Vagina (tissue), 2 donors: ENCODE data around the gene TNNT2. TPM values are rescaled to one million over a fixed set of nuclear protein-coding genes. Genes with fewer than 3 reads are reported as not detected.

Experiments used
- DNase-seq, 2 donors: peaks; one replicate each; pipeline ENCODE4 v3.0.0-alpha.2; 2017; ENCODE audit errors: extremely low spot score in 2 of 2
- H3K27ac ChIP-seq: fragments of 200-600 bp; sonication (generic); one replicate; pipeline ENCODE4 v1.5.1; 2019
- H3K27me3 ChIP-seq: fragments of 200-600 bp; sonication (generic); one replicate; pipeline ENCODE4 v1.5.1; 2019
- H3K36me3 ChIP-seq, 2 donors: fragments of 200-600 bp; sonication (generic); one replicate each; pipeline ENCODE4 v1.5.1; 2017 to 2019
- H3K4me1 ChIP-seq: fragments of 200-600 bp; sonication (generic); one replicate; pipeline ENCODE4 v1.5.1; 2019
- H3K4me3 ChIP-seq, 2 donors: fragments of 200-600 bp; sonication (generic); 1 replicate in 1 of 2; 2 replicates in 1 of 2; pipeline ENCODE4 v1.5.1; 2016 to 2019
- H3K9me3 ChIP-seq: fragments of 200-600 bp; sonication (generic); one replicate; pipeline ENCODE4 v1.5.1; 2019
- POLR2A ChIP-seq, 2 donors: fragments of 450-650 bp; IDR thresholded peaks; one replicate each; pipeline ENCODE4 v1.6.1; 2017; ENCODE audit warnings: antibody characterized with exemption in 2 of 2, mild to moderate bottlenecking in 2 of 2, moderate library complexity in 2 of 2
- POLR2AphosphoS5 ChIP-seq, 2 donors: sonication (generic); formaldehyde crosslinking; IDR thresholded peaks; one replicate each; pipeline ENCODE4 v1.9.0; 2017; ENCODE audit warnings: antibody characterized with exemption in 2 of 2, mild to moderate bottlenecking in 2 of 2, low read depth in 1 of 2; ENCODE audit not compliant: insufficient read depth in 1 of 2
- intact Hi-C: fragments of 100-400 bp; cut with DNase I; formaldehyde crosslinking; loops from one replicate; pipeline ENCODE4 v1.15.1; 2023
- total RNA-seq: library from RNA; depleted of rRNA; stranded (reverse); fragments of >200 nt; gene quantifications from one replicate; pipeline ENCODE4 v1.2.3, GENCODE V29; 2016
- TF ChIP-seq, protein P1 (sequence below), 3 experiments: fragments of 450-650 bp in 2 of 3; fragments of 200-600 bp in 1 of 3; sonication (generic) in 1 of 3; IDR thresholded peaks; one replicate each; pipeline ENCODE4 v1.5.1; 2017 to 2019; ENCODE audit warnings: antibody characterized with exemption in 3 of 3, mild to moderate bottlenecking in 2 of 3, moderate library complexity in 2 of 3

The TNNT2 gene
- total RNA-seq, 1 donor from 2014 or later = 9.8 TPM

GRCh38 chr1:201335174-201335870 is 42.2 kb downstream of the TNNT2 start:
- no peaks in the 10 kb centered on the region for H3K36me3 ChIP-seq
- no peak overlapping the region for H3K4me3 ChIP-seq
- H3K27me3 ChIP-seq = no peaks in the 10 kb centered on the region
- TF ChIP-seq POLR2AphosphoS5 (IDR thresholded peaks at IDR 0.05; ENCODE audit: insufficient read depth in 1 of 2, low read depth in 1 of 2) (no peak), POLR2A (IDR thresholded peaks at IDR 0.05) (no peak)
- TF ChIP-seq, protein P1, sequence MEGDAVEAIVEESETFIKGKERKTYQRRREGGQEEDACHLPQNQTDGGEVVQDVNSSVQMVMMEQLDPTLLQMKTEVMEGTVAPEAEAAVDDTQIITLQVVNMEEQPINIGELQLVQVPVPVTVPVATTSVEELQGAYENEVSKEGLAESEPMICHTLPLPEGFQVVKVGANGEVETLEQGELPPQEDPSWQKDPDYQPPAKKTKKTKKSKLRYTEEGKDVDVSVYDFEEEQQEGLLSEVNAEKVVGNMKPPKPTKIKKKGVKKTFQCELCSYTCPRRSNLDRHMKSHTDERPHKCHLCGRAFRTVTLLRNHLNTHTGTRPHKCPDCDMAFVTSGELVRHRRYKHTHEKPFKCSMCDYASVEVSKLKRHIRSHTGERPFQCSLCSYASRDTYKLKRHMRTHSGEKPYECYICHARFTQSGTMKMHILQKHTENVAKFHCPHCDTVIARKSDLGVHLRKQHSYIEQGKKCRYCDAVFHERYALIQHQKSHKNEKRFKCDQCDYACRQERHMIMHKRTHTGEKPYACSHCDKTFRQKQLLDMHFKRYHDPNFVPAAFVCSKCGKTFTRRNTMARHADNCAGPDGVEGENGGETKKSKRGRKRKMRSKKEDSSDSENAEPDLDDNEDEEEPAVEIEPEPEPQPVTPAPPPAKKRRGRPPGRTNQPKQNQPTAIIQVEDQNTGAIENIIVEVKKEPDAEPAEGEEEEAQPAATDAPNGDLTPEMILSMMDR (IDR thresholded peaks at IDR 0.05) = no peak
- no peak for DNase-seq
- H3K9me3 ChIP-seq = no peaks in the 10 kb centered on the region
- peaks cover 13% of the 10 kb centered on the region for H3K4me1 ChIP-seq
- H3K27ac ChIP-seq = no peak overlapping the region
- intact Hi-C loops = no loop called here

GRCh38 chr1:201334325-201335173 is 42.9 kb downstream of the TNNT2 start:
- TF ChIP-seq POLR2A (IDR thresholded peaks at IDR 0.05) (no peak), POLR2AphosphoS5 (IDR thresholded peaks at IDR 0.05; ENCODE audit: insufficient read depth in 1 of 2, low read depth in 1 of 2) (no peak)
- TF ChIP-seq, protein P1 (IDR thresholded peaks at IDR 0.05) = no peak
- no peak overlapping the region for H3K27ac ChIP-seq
- H3K4me3 ChIP-seq = no peak overlapping the region
- H3K27me3 ChIP-seq = no peaks in the 10 kb centered on the region
- H3K4me1 ChIP-seq = peaks cover 17% of the 10 kb centered on the region
- H3K9me3 ChIP-seq = no peaks in the 10 kb centered on the region
- DNase-seq = no peak
- H3K36me3 ChIP-seq = no peaks in the 10 kb centered on the region
- intact Hi-C loops = no loop called here

- intact Hi-C loops = no loop called here
- H3K27ac ChIP-seq = no peak overlapping the region
Observed at GRCh38 chr1:201332616-201333335, 44.7 kb downstream of the TNNT2 start.

DNA sequence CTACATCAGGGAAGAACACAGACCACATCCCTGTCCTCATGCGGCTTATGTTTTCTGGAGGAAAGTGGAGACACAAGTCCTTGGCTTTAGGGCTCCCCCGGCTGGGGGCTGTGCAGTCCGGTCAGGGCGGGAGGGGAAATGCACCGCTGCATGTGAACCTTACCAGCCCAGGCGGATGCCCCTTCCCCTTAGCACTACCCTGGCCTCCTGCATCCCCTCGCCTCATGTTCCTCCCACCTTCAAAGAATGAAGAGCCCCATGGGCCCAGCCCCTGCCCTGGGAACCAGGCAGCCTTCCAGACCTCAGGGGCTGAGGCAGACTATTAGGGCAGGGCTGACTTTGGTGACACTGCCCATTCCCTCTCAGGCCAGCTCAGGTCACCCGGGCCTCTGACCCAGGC is 45.5 kb downstream of the TNNT2 start:
- Histone ChIP-seq H3K4me1 (peaks cover 19% of the 10 kb centered on the region), H3K27ac (no peak overlapping the region), H3K36me3 (no peaks in the 10 kb centered on the region), H3K4me3 (no peak overlapping the region), H3K27me3 (no peaks in the 10 kb centered on the region), H3K9me3 (no peaks in the 10 kb centered on the region)
- intact Hi-C loops = no loop called here
- TF ChIP-seq POLR2A (IDR thresholded peaks at IDR 0.05) (no peak), POLR2AphosphoS5 (IDR thresholded peaks at IDR 0.05; ENCODE audit: insufficient read depth in 1 of 2, low read depth in 1 of 2) (no peak)
- TF ChIP-seq, protein P1 (IDR thresholded peaks at IDR 0.05) = no peak
- no peak for DNase-seq

More at GRCh38 chr1:201332616-201333335, 44.7 kb downstream of the TNNT2 start:
- Histone ChIP-seq H3K36me3 (no peaks in the 10 kb centered on the region), H3K9me3 (no peaks in the 10 kb centered on the region), H3K27me3 (no peaks in the 10 kb centered on the region), H3K4me1 (peaks cover 19% of the 10 kb centered on the region), H3K4me3 (no peak overlapping the region)
- no peak for DNase-seq
- TF ChIP-seq POLR2A (IDR thresholded peaks at IDR 0.05) (no peak), POLR2AphosphoS5 (IDR thresholded peaks at IDR 0.05; ENCODE audit: insufficient read depth in 1 of 2, low read depth in 1 of 2) (no peak)
- TF ChIP-seq, protein P1 (IDR thresholded peaks at IDR 0.05) = no peak
